Stimulated activated CD4-positive, alpha-beta T cell treated with anti-CD3 and anti-CD28 coated beads, Interleukin-2, amount 100 ng/mL, for 24 hours (primary cell): ENCODE data around the gene ANKMY1.

Experiments
- DNase-seq, 2 donors: peaks; one replicate each; pipeline ENCODE4 v3.0.0-alpha.2; 2020

ANKMY1 gene, protein sequence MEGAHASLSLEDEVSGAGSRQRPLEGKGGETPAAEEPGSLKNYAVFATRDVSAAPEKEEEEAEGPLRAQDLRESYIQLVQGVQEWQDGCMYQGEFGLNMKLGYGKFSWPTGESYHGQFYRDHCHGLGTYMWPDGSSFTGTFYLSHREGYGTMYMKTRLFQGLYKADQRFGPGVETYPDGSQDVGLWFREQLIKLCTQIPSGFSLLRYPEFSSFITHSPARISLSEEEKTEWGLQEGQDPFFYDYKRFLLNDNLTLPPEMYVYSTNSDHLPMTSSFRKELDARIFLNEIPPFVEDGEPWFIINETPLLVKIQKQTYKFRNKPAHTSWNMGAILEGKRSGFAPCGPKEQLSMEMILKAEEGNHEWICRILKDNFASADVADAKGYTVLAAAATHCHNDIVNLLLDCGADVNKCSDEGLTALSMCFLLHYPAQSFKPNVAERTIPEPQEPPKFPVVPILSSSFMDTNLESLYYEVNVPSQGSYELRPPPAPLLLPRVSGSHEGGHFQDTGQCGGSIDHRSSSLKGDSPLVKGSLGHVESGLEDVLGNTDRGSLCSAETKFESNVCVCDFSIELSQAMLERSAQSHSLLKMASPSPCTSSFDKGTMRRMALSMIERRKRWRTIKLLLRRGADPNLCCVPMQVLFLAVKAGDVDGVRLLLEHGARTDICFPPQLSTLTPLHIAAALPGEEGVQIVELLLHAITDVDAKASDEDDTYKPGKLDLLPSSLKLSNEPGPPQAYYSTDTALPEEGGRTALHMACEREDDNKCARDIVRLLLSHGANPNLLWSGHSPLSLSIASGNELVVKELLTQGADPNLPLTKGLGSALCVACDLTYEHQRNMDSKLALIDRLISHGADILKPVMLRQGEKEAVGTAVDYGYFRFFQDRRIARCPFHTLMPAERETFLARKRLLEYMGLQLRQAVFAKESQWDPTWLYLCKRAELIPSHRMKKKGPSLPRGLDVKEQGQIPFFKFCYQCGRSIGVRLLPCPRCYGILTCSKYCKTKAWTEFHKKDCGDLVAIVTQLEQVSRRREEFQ

GRCh38 chr2:240557808-240558207 lies at the start of gene ANKMY1:
Gene ANKMY1 (minus strand): TSS chr2:240557988. CDS start chr2:240557335, 653 bp downstream.
- DNase-seq, result peak; percentile 70 to 82

GRCh38 chr2:240605867-240606743 lies 48.3 kb upstream of the ANKMY1 start:
- no peak for DNase-seq

- no peak for DNase-seq
These were observed 47.3 kb upstream of the ANKMY1 start for GRCh38 chr2:240604939-240605716.

GRCh38 chr2:240604291-240604938 lies 46.6 kb upstream of the ANKMY1 start:
- DNase-seq, result no peak

GRCh38 chr2:240603846-240604245 lies 46.1 kb upstream of the ANKMY1 start:
- no peak for DNase-seq

- DNase-seq, result no peak
These were observed 45.5 kb upstream of the ANKMY1 start for GRCh38 chr2:240603081-240603835.

GRCh38 chr2:240602266-240603050 lies 44.7 kb upstream of the ANKMY1 start:
- no peak for DNase-seq

- DNase-seq, result no peak
These were observed 44.0 kb upstream of the ANKMY1 start for GRCh38 chr2:240601831-240602160.

- no peak for DNase-seq
These were observed 43.5 kb upstream of the ANKMY1 start for GRCh38 chr2:240601061-240601830.

- DNase-seq, result no peak
These were observed 42.7 kb upstream of the ANKMY1 start for GRCh38 chr2:240600451-240600961.

DNA sequence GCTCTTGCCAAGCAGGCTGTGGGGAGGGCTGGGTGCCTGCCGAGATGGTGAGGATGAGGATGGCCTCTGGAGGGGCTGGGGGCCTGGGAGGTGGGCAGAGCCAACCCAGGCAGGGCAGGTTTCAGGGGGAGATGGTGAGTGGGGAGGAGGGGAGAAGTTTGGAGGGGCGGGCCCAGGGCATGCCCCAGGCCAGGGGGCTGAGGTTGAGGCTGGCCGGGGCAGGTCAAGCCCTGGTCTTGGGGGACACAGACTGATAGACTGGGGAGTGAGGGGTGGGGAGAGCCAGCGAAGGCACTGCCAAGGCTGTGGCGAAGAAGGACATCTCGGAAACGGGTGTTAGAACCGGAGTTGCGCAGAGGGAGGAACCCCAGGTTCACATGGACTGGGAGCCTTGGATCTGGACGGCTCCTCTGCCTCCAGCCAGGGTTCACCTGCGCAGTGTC lies 41.4 kb upstream of the ANKMY1 start:
- DNase-seq, result no peak

DNA sequence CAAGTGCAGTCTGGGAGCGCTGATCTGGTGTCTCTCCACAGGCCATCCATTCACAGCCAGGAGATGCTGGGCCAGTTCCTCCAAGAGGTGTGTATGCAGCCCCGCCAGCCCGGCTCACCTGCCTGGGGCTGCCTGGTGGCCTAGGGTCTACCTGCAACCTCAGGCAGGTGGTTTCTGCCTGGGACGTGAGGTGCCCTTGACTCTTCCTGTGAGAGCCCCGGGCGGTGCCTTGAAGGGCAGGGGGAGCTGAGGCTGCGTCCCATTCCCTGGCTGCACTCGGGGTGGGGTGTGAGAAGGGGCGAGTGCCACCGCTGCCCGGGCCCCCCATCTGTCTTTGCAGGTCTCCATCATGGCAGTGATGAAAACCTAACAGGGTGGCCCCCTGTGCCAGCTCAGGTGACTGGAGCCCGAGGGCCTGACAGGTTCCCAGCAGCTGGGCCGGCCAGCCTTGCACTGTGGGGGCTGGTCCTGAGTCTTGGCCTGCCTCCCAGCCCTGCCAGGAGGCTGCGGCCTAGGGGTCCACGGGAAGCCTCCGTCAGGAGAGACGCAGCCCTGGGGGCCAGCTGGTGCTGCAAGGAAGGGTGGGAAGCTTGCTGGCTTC lies 40.6 kb upstream of the ANKMY1 start:
- DNase-seq, result no peak

DNA sequence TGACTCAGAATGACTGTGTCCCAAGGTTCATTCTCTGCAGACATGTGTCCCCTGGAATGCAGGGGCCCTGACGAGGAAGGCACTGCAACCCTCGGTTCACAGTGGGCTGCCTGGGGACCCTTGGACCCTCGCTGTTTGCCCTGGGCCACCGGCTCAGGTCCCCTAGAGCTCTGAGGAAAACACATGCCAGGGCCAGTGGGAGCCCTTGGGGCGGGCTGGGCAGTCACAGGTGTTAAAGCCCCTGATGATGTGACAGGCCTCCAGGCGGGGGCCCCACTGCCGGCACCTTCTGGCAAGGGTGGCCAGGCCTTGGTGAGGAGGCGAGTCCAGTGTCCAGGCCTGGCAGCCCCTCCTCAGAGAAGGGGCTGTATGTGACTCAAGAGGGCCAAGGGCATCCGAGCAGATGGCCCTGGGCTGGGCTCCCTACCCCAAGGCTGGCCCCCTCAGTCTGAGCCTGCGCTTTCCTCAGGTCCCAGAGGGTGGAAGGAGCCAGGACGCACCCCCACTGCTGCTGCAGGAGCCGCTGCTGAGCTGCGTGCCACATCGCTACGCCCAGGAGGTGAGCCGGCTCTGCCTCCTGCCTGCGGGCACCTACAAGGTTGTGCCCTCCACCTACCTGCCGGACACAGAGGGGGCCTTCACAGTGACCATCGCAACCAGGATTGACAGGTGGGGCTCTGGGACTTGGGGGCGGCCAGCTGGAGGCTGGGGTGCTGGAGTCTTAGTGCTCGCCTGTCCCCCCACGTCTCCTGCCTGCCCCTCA lies 39.8 kb upstream of the ANKMY1 start:
- DNase-seq, result no peak

- no peak for DNase-seq
These were observed 39.2 kb upstream of the ANKMY1 start for GRCh38 chr2:240597054-240597418.

DNA sequence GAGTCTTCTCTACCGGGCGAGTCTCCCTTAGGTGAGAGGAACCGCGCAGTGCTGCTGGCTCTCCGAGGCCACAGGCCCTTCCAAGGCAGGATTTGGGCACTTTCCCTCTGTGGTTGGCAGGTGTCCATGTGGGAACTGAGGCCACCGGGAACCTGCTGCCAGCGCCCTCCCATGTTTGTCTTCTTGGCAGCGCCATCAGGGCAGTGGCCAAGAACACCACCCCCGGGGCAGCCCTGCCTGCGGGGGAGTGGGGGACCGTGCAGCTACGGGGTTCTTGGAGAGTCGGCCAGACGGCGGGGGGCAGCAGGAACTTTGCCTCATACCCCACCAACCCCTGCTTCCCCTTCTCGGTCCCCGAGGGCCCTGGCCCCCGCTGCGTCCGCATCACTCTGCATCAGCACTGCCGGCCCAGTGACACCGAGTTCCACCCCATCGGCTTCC lies 38.7 kb upstream of the ANKMY1 start:
- no peak for DNase-seq

DNA sequence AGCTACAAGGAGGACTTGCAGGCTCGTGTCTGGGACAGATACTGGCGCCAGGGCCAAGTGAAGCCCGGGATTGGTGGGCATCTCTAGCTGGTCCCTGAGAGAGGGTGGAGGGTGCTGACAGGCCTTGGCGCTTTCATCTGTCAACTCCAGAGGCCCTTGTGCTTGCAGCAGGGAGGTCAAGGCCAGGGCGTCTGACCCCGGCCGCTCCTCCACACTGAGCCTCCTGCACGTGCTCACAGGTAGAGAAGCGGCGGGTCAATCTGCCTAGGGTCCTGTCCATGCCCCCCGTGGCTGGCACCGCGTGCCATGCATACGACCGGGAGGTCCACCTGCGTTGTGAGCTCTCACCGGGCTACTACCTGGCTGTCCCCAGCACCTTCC lies 38.3 kb upstream of the ANKMY1 start:
- no peak for DNase-seq

- peak in 1 of 2 donors; percentile 43 for DNase-seq
These were observed 37.7 kb upstream of the ANKMY1 start for GRCh38 chr2:240595381-240596079.
